Activated CD4-positive, alpha-beta T cell treated with anti-CD3 and anti-CD28 coated beads, Interleukin-2, amount 10 ng/mL, durations not matched to agents 24 days and 14 days (primary cell): ENCODE data around the gene ST6GALNAC6. TPM values are rescaled to one million over a fixed set of nuclear protein-coding genes. Genes with fewer than 3 reads are reported as not detected.

Source experiments
- DNase-seq: peaks from one replicate; pipeline ENCODE4 v3.0.0; 2022
- H3K27ac Mint-ChIP-seq: one replicate; pipeline ENCODE4 v1.8.0; 2022; ENCODE audit warnings: mild to moderate bottlenecking, mixed read lengths
- H3K27me3 Mint-ChIP-seq: one replicate; pipeline ENCODE4 v1.8.0; 2022; ENCODE audit warnings: mixed read lengths
- H3K36me3 Mint-ChIP-seq: one replicate; pipeline ENCODE4 v1.8.0; 2022; ENCODE audit warnings: low read depth, mild to moderate bottlenecking, mixed read lengths
- H3K4me1 Mint-ChIP-seq: one replicate; pipeline ENCODE4 v1.8.0; 2021; ENCODE audit warnings: mixed read lengths
- H3K4me3 Mint-ChIP-seq: one replicate; pipeline ENCODE4 v1.8.0; 2022; ENCODE audit warnings: mild to moderate bottlenecking, moderate library complexity, mixed read lengths
- H3K9me3 Mint-ChIP-seq: one replicate; pipeline ENCODE4 v1.8.0; 2021; ENCODE audit warnings: mixed read lengths
- intact Hi-C: fragments of 100-400 bp; cut with micrococcal nuclease; formaldehyde crosslinking; loops from one replicate; pipeline ENCODE4 v1.15.1; 2023
- total RNA-seq: library from RNA; stranded (reverse); gene quantifications from 2 replicates; pipeline ENCODE4 v1.2.3, GENCODE V29; 2022

The ST6GALNAC6 gene
- total RNA-seq, 1 donor from 2014 or later = 53.3 TPM

GRCh38 chr9:127916720-127917581 is 17.5 kb upstream of the ST6GALNAC6 start, which contains the start of gene ST6GALNAC4:
Gene ST6GALNAC4, minus strand, starts transcription at chr9:127917041. Its CDS starts 622 bp downstream, at chr9:127916419.
- H3K36me3 Mint-ChIP-seq = peaks cover 15% of the 10 kb centered on the region
- DNase-seq = peak; percentile 98
- H3K27ac Mint-ChIP-seq = peak within 1 kb of the TSS; percentile 87
- peak within 1 kb of the TSS; percentile 86 for H3K4me3 Mint-ChIP-seq
- H3K9me3 Mint-ChIP-seq = no peaks in the 10 kb centered on the region
- H3K27me3 Mint-ChIP-seq = peaks cover under 1% of the 10 kb centered on the region
- intact Hi-C loops = loop anchor here (1.0 to 5.0 kb wide), 4 partner anchors 12 to 305 kb away; partner anchors contain the start of genes CDK9, ST6GALNAC6 and STXBP1
- peaks cover 44% of the 10 kb centered on the region for H3K4me1 Mint-ChIP-seq

GRCh38 chr9:127915801-127916719 is 16.7 kb upstream of the ST6GALNAC6 start:
- peak overlapping the region; percentile 87 for H3K27ac Mint-ChIP-seq
- no peaks in the 10 kb centered on the region for H3K9me3 Mint-ChIP-seq

GRCh38 chr9:127915325-127915752 is 15.9 kb upstream of the ST6GALNAC6 start:
- no peaks in the 10 kb centered on the region for H3K9me3 Mint-ChIP-seq
- H3K4me1 Mint-ChIP-seq = peaks cover 54% of the 10 kb centered on the region
- H3K27me3 Mint-ChIP-seq = no peaks in the 10 kb centered on the region
- peaks cover 25% of the 10 kb centered on the region for H3K36me3 Mint-ChIP-seq
- H3K27ac Mint-ChIP-seq = peak overlapping the region; percentile 72
- DNase-seq = peak; percentile 65
- intact Hi-C loops = loop anchor here (5.0 kb wide), 2 partner anchors 128 to 303 kb away; partner anchors contain the start of genes CDK9 and STXBP1
- peak overlapping the region; percentile 86 for H3K4me3 Mint-ChIP-seq

More at GRCh38 chr9:127915801-127916719, 16.7 kb upstream of the ST6GALNAC6 start:
- peak; percentile 78 for DNase-seq
- Mint-ChIP-seq H3K36me3 (peaks cover 20% of the 10 kb centered on the region), H3K4me3 (peak overlapping the region; percentile 86), H3K27me3 (no peaks in the 10 kb centered on the region), H3K4me1 (peaks cover 48% of the 10 kb centered on the region)
- intact Hi-C loops = loop anchor here (5.0 kb wide), 2 partner anchors 129 to 304 kb away; partner anchors contain the start of genes CDK9 and STXBP1

- Mint-ChIP-seq H3K9me3 (no peaks in the 10 kb centered on the region), H3K27me3 (no peaks in the 10 kb centered on the region), H3K4me3 (no peak overlapping the region), H3K36me3 (peaks cover 25% of the 10 kb centered on the region), H3K4me1 (peaks cover 45% of the 10 kb centered on the region), H3K27ac (peak overlapping the region; percentile 11)
- intact Hi-C loops = no loop called here
- no peak for DNase-seq
Measured at GRCh38 chr9:127913682-127914081, 14.3 kb upstream of the ST6GALNAC6 start.

- peak overlapping the region; percentile 63 for H3K27ac Mint-ChIP-seq
- no peak for DNase-seq
- peaks cover 39% of the 10 kb centered on the region for H3K4me1 Mint-ChIP-seq
- no peaks in the 10 kb centered on the region for H3K27me3 Mint-ChIP-seq
- intact Hi-C loops = no loop called here
- no peaks in the 10 kb centered on the region for H3K9me3 Mint-ChIP-seq
- H3K36me3 Mint-ChIP-seq = peaks cover 25% of the 10 kb centered on the region
- H3K4me3 Mint-ChIP-seq = no peak overlapping the region
Measured at GRCh38 chr9:127912882-127913281, 13.5 kb upstream of the ST6GALNAC6 start.

GRCh38 chr9:127912296-127912695 is 12.9 kb upstream of the ST6GALNAC6 start:
- peaks cover 25% of the 10 kb centered on the region for H3K36me3 Mint-ChIP-seq
- no peaks in the 10 kb centered on the region for H3K9me3 Mint-ChIP-seq
- no peak overlapping the region for H3K4me3 Mint-ChIP-seq
- peak overlapping the region; percentile 96 for H3K27ac Mint-ChIP-seq
- intact Hi-C loops = no loop called here
- no peak for DNase-seq
- peaks cover 38% of the 10 kb centered on the region for H3K4me1 Mint-ChIP-seq
- H3K27me3 Mint-ChIP-seq = no peaks in the 10 kb centered on the region

GRCh38 chr9:127910613-127911205 is 11.3 kb upstream of the ST6GALNAC6 start:
- peak; percentile 76 for DNase-seq
- intact Hi-C loops = no loop called here

GRCh38 chr9:127909839-127910273 is 10.5 kb upstream of the ST6GALNAC6 start:
- Mint-ChIP-seq H3K27me3 (no peaks in the 10 kb centered on the region), H3K27ac (no peak overlapping the region), H3K4me3 (no peak overlapping the region), H3K36me3 (peaks cover 23% of the 10 kb centered on the region), H3K4me1 (peaks cover 45% of the 10 kb centered on the region), H3K9me3 (no peaks in the 10 kb centered on the region)
- no peak for DNase-seq
- intact Hi-C loops = no loop called here

More at GRCh38 chr9:127910613-127911205, 11.3 kb upstream of the ST6GALNAC6 start:
- Mint-ChIP-seq H3K4me3 (peak overlapping the region; percentile 61), H3K27ac (peak overlapping the region; percentile 96), H3K36me3 (peaks cover 23% of the 10 kb centered on the region), H3K27me3 (no peaks in the 10 kb centered on the region), H3K4me1 (peaks cover 45% of the 10 kb centered on the region), H3K9me3 (no peaks in the 10 kb centered on the region)

GRCh38 chr9:127908660-127908926 is 9.2 kb upstream of the ST6GALNAC6 start:
- Mint-ChIP-seq H3K4me3 (no peak overlapping the region), H3K27me3 (no peaks in the 10 kb centered on the region), H3K36me3 (peaks cover 21% of the 10 kb centered on the region), H3K27ac (no peak overlapping the region), H3K9me3 (no peaks in the 10 kb centered on the region), H3K4me1 (peaks cover 51% of the 10 kb centered on the region)
- intact Hi-C loops = no loop called here
- DNase-seq = no peak

- peaks cover 56% of the 10 kb centered on the region for H3K4me1 Mint-ChIP-seq
Measured at GRCh38 chr9:127907867-127908659, 8.7 kb upstream of the ST6GALNAC6 start.

GRCh38 chr9:127905788-127906191 is 6.4 kb upstream of the ST6GALNAC6 start:
- Mint-ChIP-seq H3K27ac (peak overlapping the region; percentile 99), H3K4me3 (peak overlapping the region; percentile 88), H3K36me3 (peaks cover 6% of the 10 kb centered on the region), H3K27me3 (no peaks in the 10 kb centered on the region), H3K9me3 (no peaks in the 10 kb centered on the region), H3K4me1 (peaks cover 45% of the 10 kb centered on the region)
- DNase-seq = peak; percentile 88
- intact Hi-C loops = loop anchor here (1.0 to 2.0 kb wide), 2 partner anchors 12 to 123 kb away; partner anchors contain the start of gene ST6GALNAC4

More at GRCh38 chr9:127907867-127908659, 8.7 kb upstream of the ST6GALNAC6 start:
- peak overlapping the region; percentile 73 for H3K27ac Mint-ChIP-seq
- no peaks in the 10 kb centered on the region for H3K9me3 Mint-ChIP-seq
- no peak overlapping the region for H3K4me3 Mint-ChIP-seq
- intact Hi-C loops = no loop called here
- H3K36me3 Mint-ChIP-seq = peaks cover 19% of the 10 kb centered on the region
- H3K27me3 Mint-ChIP-seq = no peaks in the 10 kb centered on the region
- no peak for DNase-seq

GRCh38 chr9:127905004-127905728 is 5.8 kb upstream of the ST6GALNAC6 start:
- Mint-ChIP-seq H3K36me3 (peaks cover 4% of the 10 kb centered on the region), H3K27me3 (no peaks in the 10 kb centered on the region)
- intact Hi-C loops = loop anchor here (1.0 to 2.0 kb wide), 2 partner anchors 12 to 122 kb away; partner anchors contain the start of gene ST6GALNAC4

More at GRCh38 chr9:127905004-127905728, 5.8 kb upstream of the ST6GALNAC6 start:
- peak overlapping the region; percentile 88 for H3K4me3 Mint-ChIP-seq
- H3K4me1 Mint-ChIP-seq = peaks cover 42% of the 10 kb centered on the region
- DNase-seq = peak; percentile 87
- H3K9me3 Mint-ChIP-seq = no peaks in the 10 kb centered on the region
- peak overlapping the region; percentile 99 for H3K27ac Mint-ChIP-seq
